GM08714 (cell line): ENCODE data around the gene TKTL1.

Experiments used
- H3K4me3 ChIP-seq: fragments of 200-500 bp; sonication (Bioruptor generic); 2 replicates; pipeline ENCODE4 v1.5.1; 2014; ENCODE audit warnings: mild to moderate bottlenecking, low read length, inconsistent platforms
- ZNF274 ChIP-seq: IDR thresholded peaks from 2 replicates; pipeline ENCODE4 v1.6.1; 2012; ENCODE audit warnings: mild to moderate bottlenecking, low read depth, low read length

Gene TKTL1

DNA sequence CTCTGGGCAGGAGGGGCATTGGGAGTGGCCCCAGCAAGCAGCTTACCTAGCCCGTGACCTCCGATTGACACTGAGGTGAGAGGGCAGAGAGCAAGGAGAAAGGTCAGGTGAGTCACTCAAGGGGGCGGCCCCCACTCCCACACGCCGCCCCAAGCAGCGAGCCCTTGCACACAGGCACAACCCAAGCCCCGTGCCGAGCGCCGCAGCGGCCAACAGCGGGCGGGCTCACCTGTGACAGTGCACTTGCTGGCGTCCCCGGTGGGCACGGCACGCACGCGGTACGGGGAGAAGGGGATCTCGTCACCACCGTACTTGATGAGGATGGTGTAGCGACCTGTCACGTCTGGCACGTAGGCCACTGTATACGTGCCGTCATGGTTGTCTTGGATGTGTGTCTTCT lies 61.6 kb downstream of the TKTL1 start:
- no peak overlapping the region for H3K4me3 ChIP-seq
- no peak for TF ChIP-seq ZNF274

DNA sequence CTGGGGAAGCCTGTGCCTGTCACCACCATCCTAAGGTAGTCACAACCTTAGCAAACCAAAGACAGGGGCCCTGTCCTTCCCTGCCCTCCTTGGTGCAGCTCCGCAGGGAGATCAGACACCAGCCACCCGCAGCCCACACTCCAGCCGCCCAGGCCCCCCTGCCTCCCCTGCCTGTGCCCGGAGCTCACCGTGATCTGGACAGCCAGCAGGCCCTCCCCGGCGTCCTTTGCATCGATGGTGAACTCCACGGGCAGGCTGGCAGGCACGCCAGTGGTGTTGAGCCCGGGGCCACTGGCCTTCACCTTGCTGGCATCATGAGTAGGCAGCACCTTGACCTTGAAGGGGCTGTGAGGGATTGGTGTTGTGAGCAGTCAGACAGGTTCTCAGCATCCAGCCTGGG lies 62.4 kb downstream of the TKTL1 start:
- TF ChIP-seq ZNF274 = no peak
- H3K4me3 ChIP-seq = no peak overlapping the region

DNA sequence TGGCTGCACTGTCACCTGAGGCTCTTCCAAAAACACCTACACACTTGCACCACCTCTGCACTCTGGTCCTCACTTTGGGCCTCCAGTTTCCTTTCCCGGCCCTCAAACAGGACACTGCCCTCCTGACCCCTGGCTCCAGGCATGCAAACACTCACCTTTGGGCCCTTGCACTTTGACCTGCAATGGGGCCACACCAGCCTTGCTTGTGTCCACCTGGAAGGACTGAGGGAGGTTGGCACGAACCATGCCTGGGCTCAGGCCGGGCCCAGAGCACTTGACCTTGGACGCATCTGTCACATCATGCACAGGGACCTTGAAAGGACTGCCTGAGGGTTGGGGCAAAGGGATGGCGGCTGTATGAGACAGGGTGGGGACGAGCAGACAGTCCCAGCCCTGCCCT lies 63.2 kb downstream of the TKTL1 start:
- H3K4me3 ChIP-seq = no peak overlapping the region
- no peak for TF ChIP-seq ZNF274

DNA sequence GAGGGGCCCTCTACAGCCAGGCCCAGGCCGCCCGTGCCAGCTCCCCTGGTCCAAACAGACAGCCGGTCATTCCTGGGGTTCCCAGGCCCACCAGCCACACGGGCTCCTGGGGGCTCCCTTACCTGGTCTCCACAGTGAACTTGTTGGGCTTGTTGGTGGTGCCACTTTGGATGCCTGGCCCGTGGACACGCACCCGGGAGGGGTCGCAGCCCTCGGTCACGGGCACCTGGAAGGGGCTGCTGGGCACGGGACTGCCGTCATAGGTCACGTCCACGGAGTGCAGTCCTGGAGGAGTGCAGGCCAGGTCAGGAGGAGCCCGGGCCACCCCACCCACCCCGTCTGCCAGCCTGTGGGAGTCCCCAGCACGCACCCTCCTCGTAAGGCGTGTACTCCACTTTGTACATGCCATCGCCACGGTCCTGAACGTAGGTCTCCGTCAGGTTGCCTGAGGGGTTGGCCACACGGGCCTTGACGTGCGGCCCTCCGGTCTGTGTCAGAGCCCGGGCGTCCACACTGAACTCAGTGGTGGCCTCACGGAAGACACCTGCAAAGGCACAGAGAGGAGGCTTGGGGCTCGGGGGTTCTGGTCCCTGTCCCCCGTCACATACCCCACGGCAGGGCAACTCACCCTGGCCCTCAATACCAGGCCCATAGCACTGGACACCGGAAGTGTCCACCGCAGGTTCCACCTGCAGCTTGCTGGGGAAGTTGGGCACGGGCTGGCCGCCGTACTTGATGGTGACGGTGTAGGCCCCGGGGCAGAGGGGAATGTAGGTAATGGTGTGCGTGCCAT lies 64.0 kb downstream of the TKTL1 start:
- no peak overlapping the region for H3K4me3 ChIP-seq
- TF ChIP-seq ZNF274 = no peak

DNA sequence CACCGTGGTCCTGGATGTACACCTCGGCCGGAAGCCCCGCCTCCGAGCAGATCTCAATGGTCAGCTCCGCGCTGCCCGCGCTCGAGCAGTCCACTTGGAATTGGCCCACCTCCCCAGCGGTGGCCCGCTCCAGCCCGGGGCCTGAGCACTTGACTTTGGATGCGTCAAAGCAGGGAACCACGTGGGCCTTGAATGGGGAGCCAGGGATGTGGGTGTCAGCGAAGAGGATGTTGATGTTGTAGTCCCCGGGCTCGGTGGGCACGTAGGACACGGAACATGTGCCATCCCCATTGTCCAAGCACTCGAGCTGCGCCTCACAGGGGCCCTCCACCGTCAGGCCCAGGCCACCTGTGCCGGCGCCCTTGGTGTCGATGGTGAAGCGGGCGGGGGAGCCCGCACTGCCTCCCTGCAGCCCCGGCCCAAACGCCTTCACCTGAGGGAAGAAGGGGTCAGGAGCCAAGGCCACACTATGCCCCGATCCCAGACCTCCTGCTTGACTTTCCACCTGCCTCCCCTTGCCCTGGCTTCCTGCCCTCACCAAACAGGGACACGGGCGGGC lies 64.6 kb downstream of the TKTL1 start:
- H3K4me3 ChIP-seq = no peak overlapping the region
- no peak for TF ChIP-seq ZNF274

DNA sequence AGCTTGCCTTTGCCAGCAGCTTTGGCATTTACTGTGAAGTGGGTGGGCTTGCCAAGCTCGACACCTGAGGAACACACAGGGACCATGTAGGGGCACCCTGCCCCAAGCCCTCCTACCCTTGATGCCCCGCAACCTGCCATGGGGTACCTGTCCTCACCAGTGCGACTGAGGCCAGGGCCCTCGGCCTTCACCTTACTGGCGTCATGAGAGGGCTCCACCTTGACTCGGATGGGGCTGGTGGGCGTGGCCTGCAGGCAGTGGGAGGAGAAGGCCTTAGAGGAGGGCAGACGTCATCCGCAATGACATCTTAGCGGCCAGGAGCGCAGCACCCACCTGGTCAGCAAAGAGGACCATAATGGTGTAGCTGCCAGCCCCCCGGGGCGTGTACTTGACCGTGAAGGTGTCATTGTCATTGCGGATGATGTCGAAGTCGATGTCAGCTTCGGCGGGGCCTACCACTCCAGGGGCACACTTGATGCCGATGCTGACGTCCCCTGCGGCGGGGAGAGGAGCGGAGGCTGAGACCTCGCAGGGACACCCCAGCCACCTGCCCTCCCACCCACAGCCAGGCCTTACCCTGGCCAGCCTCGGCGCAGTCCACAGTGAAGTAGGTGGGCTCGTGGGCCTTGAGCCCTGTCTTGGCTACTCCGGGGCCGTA lies 66.6 kb downstream of the TKTL1 start:
- no peak for TF ChIP-seq ZNF274
- H3K4me3 ChIP-seq = no peak overlapping the region

DNA sequence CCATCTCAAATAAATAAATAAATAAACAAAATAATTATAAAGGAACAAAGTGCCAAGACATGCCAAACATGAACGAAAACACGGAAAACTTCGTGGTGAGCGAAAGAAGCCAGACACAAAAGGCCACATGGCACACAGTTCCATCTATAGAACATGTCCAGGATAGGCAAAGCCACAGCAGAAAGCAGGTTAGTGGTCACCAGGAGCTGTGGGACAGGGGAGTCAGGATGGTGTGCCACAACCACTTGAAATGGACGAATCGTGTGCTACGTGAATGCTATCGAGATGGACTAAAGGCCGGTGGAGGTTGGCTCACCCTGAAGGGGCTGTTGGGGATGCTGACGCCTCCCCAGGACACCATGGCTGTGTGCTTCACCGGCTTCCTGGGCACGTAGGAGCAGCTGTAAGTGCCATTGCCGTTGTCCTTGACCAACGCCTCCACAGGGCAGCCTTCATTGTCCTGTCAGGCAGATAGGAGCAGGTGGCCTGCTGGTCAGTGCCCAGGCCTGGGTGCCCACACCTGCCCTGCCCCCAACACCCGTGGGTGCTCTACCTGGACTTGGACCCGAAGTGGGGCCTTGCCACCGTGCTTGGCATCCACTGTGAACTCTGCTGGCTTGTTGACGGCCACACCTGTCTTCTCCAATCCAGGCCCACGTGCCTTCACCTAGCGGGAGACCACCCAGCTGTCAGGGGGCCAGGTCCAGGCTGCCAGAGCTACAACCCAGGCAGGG lies 68.3 kb downstream of the TKTL1 start:
- no peak for TF ChIP-seq ZNF274

DNA sequence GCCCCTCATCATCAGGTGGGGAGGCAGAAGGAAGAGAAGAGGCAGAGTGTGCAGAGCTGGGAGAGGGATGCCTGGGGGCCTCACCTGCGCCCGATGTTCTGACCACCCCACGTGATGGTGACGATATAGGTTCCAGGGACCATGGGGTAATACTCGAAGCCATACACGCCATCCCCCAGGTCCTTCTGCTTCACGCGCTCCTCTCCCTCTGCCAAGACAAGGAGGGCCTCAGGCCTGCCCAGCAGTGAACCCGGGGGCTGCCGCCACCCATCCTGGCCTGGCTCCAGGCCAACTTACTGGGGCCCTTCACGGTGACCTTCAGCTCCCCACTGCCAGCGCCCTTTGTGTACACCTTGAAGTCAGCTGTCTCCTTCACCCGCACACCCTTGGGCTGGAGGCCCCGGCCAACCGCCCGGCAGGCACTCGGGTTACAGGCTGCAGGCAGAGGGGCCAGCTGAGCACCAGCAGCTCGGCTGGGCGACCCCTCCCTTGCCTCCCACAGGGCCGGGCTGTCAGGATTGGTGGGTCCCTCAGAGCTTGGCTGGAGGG lies 69.5 kb downstream of the TKTL1 start:
- H3K4me3 ChIP-seq = no peak overlapping the region
- TF ChIP-seq ZNF274 = no peak

More for the DNA sequence above, 68.3 kb downstream of the TKTL1 start:
- no peak overlapping the region for H3K4me3 ChIP-seq

DNA sequence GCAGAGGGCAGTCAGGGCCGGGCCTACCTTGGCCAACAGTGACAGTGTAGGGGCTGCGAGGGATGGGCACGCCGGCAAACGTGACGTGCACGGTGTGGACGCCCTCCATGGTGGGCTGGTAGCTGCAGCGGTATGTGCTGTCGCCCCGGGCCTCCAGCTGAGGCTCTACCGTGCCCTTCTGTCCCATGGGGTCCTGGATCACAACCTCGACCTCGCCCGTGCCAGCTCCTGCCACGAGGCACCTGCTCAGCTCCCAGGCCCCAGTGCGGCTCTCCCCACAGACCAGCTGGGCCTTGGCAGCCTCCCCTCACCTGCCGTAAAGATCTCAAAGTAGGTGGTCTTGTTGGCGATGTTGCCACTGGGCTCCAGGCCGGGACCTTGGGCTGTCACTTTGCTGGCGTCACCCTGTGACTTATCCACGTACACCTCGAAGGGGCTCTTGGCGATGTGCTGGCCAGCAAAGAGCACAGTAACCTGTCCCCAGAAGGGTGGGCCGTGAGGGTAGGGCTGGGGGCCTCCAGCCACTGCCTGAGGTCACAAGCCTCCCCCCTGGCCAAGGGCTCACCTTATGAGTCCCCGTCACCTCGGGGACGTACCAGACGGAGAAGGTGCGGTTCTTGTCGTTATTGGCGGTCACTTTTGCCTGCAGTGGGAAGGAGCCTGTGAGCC lies 70.5 kb downstream of the TKTL1 start:
- no peak overlapping the region for H3K4me3 ChIP-seq
- TF ChIP-seq ZNF274 = no peak

DNA sequence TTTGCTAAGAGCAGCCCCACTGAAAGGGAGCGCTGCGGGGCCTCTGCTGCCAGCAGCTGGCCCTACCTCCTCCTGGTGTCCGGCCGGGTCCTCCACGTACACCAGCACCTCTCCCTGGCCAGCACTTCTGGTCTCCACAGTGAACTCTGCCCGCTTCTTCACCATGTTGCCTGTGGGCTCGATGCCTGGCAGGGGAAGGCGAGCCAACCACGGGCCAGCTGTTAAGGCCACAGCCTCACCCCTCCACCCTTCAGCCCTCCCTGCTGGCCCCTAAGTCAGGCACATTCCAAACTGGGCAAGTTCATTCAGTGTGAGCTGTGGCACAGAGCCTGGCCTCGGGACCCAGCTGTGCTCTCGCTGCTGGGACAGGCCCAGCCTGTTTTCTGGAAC lies 71.1 kb downstream of the TKTL1 start:
- no peak for TF ChIP-seq ZNF274
- H3K4me3 ChIP-seq = no peak overlapping the region

DNA sequence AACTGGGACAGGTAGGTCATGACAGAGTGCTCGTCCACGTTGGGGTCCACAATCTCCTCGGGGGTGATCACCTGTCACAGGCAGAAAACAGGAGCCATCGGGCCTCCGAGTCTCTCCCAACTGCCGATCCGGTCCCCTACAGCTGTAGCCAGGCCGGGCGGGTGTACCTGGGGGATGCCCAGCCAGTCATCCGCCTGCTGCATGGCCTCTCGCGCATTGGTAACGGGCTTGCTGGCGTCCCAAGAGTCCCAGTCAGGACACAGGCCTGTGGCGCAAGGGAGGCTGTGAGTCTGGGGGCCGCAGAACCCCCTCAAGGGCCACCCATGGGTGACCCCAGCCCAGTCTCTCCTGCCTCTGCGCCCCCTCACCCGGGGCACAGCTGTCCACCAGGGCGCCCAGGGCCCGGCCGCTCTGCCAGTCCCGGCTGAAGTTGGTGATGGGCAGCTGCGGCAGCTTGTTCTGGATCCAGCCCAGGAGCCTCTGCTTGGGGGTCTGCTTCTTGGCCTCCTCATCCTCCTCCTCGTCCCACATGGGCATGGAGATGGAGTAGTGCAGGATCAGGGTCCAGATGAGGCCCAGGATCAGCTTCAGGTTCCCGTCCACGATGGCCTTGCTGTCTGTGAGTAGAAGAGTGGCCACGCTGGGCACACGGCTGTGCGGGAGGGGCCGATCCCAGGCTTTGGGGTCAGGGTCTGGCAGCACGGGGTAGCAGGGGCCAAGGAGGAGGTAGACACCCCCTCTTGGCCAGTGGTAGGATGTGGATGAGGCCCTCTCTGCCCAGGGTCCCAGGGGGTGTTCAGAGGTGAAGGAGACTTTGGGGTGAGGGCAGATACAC lies 72.1 kb downstream of the TKTL1 start:
- no peak for TF ChIP-seq ZNF274
- no peak overlapping the region for H3K4me3 ChIP-seq

DNA sequence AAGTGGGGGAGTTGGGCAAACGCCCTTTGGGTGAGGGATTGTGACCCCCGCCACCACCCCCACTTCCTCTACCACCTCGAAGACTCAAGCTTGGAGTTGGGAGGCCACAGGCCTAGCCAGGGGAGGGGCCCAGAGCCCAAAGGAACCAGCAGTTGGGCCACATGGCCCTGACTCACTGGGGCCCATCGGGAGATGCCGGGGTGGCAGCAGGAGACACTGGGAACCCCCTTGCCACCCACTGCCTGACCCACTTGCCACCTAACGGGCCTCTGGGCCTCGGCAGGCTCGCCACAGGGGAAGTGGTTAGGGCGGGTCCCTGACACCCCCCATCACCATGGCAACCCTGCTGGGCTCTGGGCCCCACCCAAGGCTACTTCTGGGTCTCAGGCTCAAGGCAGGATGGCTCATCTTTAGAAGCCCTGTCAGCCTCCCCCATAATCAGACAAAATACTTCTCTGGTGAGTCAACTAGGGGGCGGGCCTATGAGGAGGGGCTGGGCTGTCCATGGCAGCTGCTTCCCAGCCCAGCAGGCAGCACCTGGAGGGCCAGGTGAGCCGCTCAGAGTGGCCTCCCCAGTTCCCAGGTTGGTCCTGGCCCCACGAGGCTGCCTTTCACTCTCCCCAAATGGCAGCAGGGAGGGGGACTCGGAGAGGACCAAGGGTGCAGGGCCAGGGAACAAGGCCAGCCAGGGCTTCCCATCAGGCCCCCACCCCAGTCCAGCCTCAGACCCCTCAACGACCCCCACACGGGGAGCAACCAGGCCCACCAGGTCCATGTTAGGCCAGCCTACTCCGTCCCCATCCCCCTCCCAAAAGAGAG lies 73.2 kb downstream of the TKTL1 start:
- H3K4me3 ChIP-seq = peak overlapping the region; percentile 58; the same call in 1 of the 2 replicates
- no peak for TF ChIP-seq ZNF274
